Tibial artery (tissue), 4 donors: ENCODE results near the gene CEP57L1.

Experiments used
- DNase-seq, 2 donors: peaks; one replicate each; pipeline ENCODE4 v3.0.0-alpha.2; 2019
- H3K27ac ChIP-seq, 2 donors: fragments of 200-600 bp; sonication (generic) in 1 of 2; 1 replicate in 1 of 2; 2 replicates in 1 of 2; pipeline ENCODE4 v1.5.1; 2018 to 2019; ENCODE audit warnings: mild to moderate bottlenecking in 1 of 2
- H3K27me3 ChIP-seq, 2 donors: fragments of 200-600 bp; sonication (generic) in 1 of 2; one replicate each; pipeline versions ENCODE4 v1.5.1 to v1.6.0; 2016 to 2019
- H3K36me3 ChIP-seq, 3 donors: fragments of 200-600 bp; sonication (generic) in 2 of 3; one replicate each; pipeline ENCODE4 v1.5.1; 2016 to 2019; ENCODE audit warnings: mild to moderate bottlenecking in 2 of 3
- H3K4me1 ChIP-seq, 4 donors: fragments of 200-600 bp; sonication (generic) in 2 of 4; 1 replicate in 3 of 4; 2 replicates in 1 of 4; pipeline ENCODE4 v1.5.1; 2016 to 2019
- H3K4me3 ChIP-seq, 2 donors: fragments of 200-600 bp; sonication (generic) in 1 of 2; 1 replicate in 1 of 2; 2 replicates in 1 of 2; pipeline ENCODE4 v1.5.1; 2018 to 2019; ENCODE audit warnings: mild to moderate bottlenecking in 2 of 2
- H3K9me3 ChIP-seq, 3 donors: fragments of 200-600 bp; sonication (generic) in 1 of 3; one replicate each; pipeline ENCODE4 v1.5.1; 2016 to 2019
- CTCF ChIP-seq, 2 experiments: fragments of 200-600 bp in 1 of 2; fragments of 450-650 bp in 1 of 2; IDR thresholded peaks; one replicate each; pipeline ENCODE4 v1.5.1; 2017 to 2019; ENCODE audit warnings: antibody characterized with exemption in 2 of 2, mild to moderate bottlenecking in 1 of 2, moderate library complexity in 1 of 2
- intact Hi-C: fragments of 100-400 bp; cut with DNase I; formaldehyde crosslinking; loops from one replicate; pipeline ENCODE4 v1.15.0; 2023; ENCODE audit warnings: low total_unique reads

CEP57L1 gene

DNA sequence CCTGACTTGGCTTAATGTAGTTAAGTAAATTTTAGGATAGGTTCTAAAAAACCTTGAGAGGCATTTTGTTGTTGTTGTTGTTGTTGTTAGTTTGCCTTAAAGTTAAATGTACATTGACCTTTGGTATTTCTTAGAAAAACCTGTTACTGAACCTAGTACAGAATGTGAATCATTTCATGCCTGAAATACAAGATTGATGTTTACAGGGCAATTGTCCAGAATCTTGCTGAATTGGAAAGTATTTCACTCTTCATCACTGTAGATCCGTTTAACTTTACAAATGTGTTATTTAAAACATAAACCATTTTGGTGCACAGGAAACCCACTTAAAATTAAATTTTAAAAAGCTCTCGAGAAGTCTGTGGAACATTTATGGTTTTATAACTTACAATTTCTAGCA, 75.0 kb downstream of the CEP57L1 start:
- no peak overlapping the region for H3K4me3 ChIP-seq
- no peak overlapping the region for H3K27ac ChIP-seq
- TF ChIP-seq CTCF (IDR thresholded peaks at IDR 0.05) = no peak
- no peaks in the 10 kb centered on the region for H3K36me3 ChIP-seq
- H3K9me3 ChIP-seq = no peaks in the 10 kb centered on the region
- no peak for DNase-seq
- peaks cover 0 to 10% (median 0%) of the 10 kb centered on the region in 4 donors for H3K4me1 ChIP-seq
- H3K27me3 ChIP-seq = no peaks in the 10 kb centered on the region
- intact Hi-C loops = no loop called here

GRCh38 chr6:109172101-109172746, 76.9 kb downstream of the CEP57L1 start:
- Histone ChIP-seq H3K27ac (no peak overlapping the region), H3K27me3 (no peaks in the 10 kb centered on the region), H3K9me3 (no peaks in the 10 kb centered on the region), H3K36me3 (no peaks in the 10 kb centered on the region), H3K4me1 (peaks cover 0 to 10% (median 0%) of the 10 kb centered on the region in 4 donors), H3K4me3 (no peak overlapping the region)
- intact Hi-C loops = no loop called here
- no peak for TF ChIP-seq CTCF (IDR thresholded peaks at IDR 0.05)
- DNase-seq = no peak

- Histone ChIP-seq H3K27me3 (no peaks in the 10 kb centered on the region), H3K36me3 (no peaks in the 10 kb centered on the region), H3K4me3 (no peak overlapping the region), H3K27ac (no peak overlapping the region), H3K4me1 (peaks cover 0 to 9% (median 0%) of the 10 kb centered on the region in 4 donors), H3K9me3 (no peaks in the 10 kb centered on the region)
- TF ChIP-seq CTCF (IDR thresholded peaks at IDR 0.05) = no peak
- intact Hi-C loops = no loop called here
- DNase-seq = no peak
Measured at GRCh38 chr6:109174916-109175315, 79.6 kb downstream of the CEP57L1 start.

DNA sequence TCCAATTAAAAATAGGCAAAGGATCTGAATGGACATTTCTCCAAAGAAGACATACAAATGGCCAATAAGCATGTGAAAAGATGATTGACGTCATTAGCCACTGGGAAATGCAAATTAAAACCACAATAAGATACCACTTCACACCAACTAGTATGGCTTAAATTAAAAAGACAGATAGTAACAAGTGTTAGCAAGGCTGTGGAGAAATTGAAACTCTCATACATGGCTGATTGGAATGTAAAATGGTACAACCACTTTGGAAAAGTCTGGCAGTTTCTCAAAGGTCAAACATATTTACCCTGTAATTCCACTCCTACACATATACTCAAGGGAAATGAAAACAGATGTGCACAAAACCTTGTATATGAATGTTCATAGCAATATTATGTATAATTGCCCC, 83.6 kb downstream of the CEP57L1 start:
- peaks cover 0 to 6% (median 3%) of the 10 kb centered on the region in 4 donors for H3K4me1 ChIP-seq
- TF ChIP-seq CTCF (IDR thresholded peaks at IDR 0.05) = no peak
- intact Hi-C loops = no loop called here
- H3K27ac ChIP-seq = no peak overlapping the region
- no peaks in the 10 kb centered on the region for H3K9me3 ChIP-seq
- no peaks in the 10 kb centered on the region for H3K36me3 ChIP-seq
- DNase-seq = no peak
- no peaks in the 10 kb centered on the region for H3K27me3 ChIP-seq
- no peak overlapping the region for H3K4me3 ChIP-seq

DNA sequence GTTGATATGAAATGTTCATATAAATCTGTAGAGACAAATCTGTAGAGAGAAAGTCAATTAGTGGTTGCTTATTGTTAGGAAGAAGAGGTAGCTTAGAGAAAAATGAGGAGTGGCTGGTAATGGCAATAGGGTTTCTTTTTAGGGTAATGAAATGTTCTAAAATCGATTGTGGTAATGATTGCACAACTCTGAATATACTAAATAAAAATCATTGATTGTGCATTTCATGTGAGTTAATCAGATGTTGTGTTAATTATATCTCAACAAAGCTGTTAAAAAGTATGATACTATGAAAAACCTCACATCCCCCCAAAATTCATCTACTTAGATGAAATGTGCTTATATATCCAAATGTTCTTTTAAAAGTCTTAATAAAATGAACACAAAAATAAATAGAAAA, 84.2 kb downstream of the CEP57L1 start:
- DNase-seq = no peak
- H3K36me3 ChIP-seq = no peaks in the 10 kb centered on the region
- peaks cover 0 to 6% (median 3%) of the 10 kb centered on the region in 4 donors for H3K4me1 ChIP-seq
- H3K9me3 ChIP-seq = no peaks in the 10 kb centered on the region
- no peak for TF ChIP-seq CTCF (IDR thresholded peaks at IDR 0.05)
- intact Hi-C loops = no loop called here
- no peak overlapping the region for H3K27ac ChIP-seq
- H3K27me3 ChIP-seq = no peaks in the 10 kb centered on the region
- H3K4me3 ChIP-seq = no peak overlapping the region

GRCh38 chr6:109182578-109182977, 87.3 kb downstream of the CEP57L1 start:
- intact Hi-C loops = no loop called here
- H3K36me3 ChIP-seq = no peaks in the 10 kb centered on the region
- peaks cover 0 to 6% (median 3%) of the 10 kb centered on the region in 4 donors for H3K4me1 ChIP-seq
- no peaks in the 10 kb centered on the region for H3K27me3 ChIP-seq
- no peak overlapping the region for H3K27ac ChIP-seq
- DNase-seq = no peak
- H3K4me3 ChIP-seq = no peak overlapping the region
- no peak for TF ChIP-seq CTCF (IDR thresholded peaks at IDR 0.05)
- no peaks in the 10 kb centered on the region for H3K9me3 ChIP-seq
